Stimulated activated CD8-positive, alpha-beta memory T cell treated with anti-CD3 and anti-CD28 coated beads, Interleukin-7, amount 100 ng/mL, for 4 hours (primary cell): Measurements from ENCODE around the gene WBP2.
"Not testable (repeated sequence)": the region's sequence is repeated elsewhere in the genome, so short reads cannot be mapped to it uniquely, and the experiment has no call there.

Experiments
- DNase-seq, 2 donors: peaks; one replicate each; pipeline ENCODE4 v3.0.0-alpha.2; 2020; ENCODE audit warnings: low read depth in 2 of 2

Gene WBP2

GRCh38 chr17:75889454-75889853, 34.3 kb upstream of the WBP2 start:
- DNase-seq: no peak

GRCh38 chr17:75888484-75888883, 33.3 kb upstream of the WBP2 start:
- DNase-seq: no peak

DNA sequence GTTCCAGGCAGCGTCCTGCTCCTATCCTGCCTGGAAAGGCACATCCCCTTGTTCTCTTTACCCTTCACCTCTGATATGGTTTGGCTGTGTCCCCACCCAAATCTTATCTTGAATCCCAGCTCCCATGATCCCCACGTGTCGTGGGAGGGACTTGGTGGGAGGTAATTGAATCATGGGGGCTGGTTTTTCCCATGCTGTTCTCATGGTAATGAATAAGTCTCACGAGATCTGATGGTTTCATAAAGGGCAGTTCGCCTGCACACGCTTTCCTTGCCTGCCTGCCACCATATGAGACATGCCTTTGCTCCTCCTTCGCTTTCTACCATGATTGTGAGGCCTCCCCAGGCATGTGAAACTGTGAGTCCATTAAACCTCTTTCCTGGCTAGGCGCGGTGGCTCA, 30.7 kb upstream of the WBP2 start:
- not testable (repeated sequence) for DNase-seq

DNA sequence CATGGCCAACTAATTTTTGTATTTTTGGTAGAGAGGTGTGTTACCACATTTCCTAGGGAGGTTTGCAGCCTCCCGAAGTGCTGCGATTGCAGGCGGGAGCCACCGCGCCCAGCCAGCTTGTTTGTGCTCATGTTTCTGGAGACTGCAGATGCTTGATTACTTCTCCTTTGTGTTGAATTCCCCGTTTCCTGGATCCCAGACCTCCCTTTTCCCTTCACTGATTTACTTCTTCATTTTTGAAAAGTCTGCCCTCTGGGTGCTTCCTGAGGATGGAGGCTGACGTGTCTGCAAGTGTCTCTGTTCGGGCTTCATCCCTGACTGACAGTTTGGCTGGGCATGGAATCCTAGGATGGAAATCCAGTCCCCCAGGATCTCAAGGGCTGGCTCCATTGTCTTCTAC, 30.3 kb upstream of the WBP2 start:
- no peak for DNase-seq

DNA sequence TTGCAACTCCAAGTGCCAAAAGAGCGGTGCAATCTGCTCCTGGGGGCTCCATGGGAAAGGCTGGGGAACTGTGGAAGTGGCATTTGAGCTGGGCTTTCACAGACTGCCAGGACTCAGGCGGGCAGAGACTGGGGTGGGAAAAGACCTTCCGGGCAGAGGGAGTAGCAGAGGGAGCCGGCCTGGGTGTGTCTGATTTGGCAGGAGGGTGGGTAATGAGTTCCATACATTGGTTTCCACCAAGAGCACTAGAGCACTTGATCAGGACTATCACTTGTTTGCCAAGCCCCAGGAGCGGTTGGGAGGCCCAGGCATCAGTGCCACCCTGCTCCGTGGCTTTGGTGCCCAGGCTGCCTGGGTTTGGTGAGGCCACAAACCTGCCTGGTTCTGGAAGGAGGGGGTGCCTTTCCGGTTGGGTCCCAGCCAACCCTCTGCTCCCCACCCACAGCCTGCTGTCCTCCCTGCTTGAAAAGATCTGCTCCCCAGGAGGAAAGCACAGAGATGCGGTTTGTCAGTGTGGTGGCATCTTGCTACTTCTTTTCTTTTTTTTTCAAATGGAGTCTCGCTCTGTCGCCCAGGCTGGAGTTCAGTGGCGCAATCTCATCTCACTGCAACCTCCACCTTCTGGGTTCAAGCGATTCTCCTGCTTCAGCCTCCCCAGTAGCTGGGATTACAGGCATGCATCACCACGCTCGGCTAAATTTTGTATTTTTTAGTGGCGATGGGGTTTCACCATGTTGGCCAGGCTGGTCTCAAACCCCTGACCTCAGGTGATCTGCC, 26.7 kb upstream of the WBP2 start:
- DNase-seq: no peak

DNA sequence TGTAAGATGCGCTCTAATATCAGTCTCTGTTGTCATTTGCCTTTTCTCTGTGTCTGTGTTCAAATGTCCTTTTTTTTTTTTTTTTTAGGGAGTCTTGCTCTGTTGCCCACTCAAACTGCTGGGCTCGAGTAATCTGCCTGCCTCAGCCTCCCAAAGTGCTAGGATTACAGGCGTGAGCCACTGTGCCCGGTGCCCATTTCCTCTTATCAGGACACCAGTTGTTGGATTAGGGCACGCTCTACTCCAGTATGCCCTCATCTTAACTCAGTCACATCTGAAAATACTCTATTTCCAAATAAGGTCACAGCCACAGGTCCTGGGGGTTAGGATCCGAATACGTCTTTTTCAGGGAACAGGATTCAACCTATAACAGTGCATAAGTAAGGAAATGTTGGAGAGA, 25.1 kb upstream of the WBP2 start:
- DNase-seq: no peak

- DNase-seq: no peak
These were observed 23.3 kb upstream of the WBP2 start, which contains the start of gene TRIM47 for GRCh38 chr17:75878174-75878998. TRIM47 (minus strand) TSS chr17:75878581; CDS start chr17:75878548, 33 bp downstream.

DNA sequence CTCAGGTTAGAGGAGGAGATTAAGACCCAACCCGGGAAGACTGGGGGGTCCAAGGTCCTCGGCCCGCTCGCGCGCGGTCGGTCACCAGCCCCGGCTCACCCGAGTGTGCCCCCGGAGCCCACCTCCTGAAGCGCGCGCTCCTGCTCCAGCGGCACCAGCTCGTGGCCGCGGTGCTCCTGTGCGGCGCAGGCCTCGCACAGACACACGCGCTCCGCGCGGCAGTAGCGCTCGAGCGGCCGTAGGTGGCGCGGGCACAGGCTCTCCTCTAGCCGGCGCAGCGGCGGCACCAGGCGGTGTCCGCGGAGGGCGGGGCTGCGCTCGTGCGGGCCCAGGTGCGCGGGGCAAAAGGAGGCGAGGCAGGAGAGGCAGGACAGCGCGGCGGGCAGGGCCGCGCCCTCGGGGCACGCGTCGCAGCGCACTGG, 22.6 kb upstream of the WBP2 start:
- peak in 1 of 2 donors; percentile 68 for DNase-seq

GRCh38 chr17:75876938-75877751, 22.0 kb upstream of the WBP2 start:
- DNase-seq: no peak

- peak; percentile 62 to 65 for DNase-seq
These were observed 21.2 kb upstream of the WBP2 start for GRCh38 chr17:75876190-75876937.

DNA sequence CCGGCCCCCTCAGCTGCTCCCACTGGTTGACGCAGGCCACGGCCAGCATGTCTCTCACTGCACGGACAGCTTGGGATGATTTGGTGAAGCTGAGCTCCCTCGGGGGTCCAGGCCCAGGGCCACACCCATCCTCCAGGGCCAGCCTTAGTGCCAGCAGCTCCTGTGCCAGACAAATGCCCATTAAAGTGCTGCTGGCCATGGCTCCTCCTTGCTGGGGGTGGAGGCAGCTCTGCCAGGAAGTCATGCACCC, 20.7 kb upstream of the WBP2 start:
- DNase-seq: no peak

GRCh38 chr17:75875182-75875939, 20.2 kb upstream of the WBP2 start:
- no peak for DNase-seq

GRCh38 chr17:75874323-75875181, 19.4 kb upstream of the WBP2 start:
- no peak for DNase-seq

DNA sequence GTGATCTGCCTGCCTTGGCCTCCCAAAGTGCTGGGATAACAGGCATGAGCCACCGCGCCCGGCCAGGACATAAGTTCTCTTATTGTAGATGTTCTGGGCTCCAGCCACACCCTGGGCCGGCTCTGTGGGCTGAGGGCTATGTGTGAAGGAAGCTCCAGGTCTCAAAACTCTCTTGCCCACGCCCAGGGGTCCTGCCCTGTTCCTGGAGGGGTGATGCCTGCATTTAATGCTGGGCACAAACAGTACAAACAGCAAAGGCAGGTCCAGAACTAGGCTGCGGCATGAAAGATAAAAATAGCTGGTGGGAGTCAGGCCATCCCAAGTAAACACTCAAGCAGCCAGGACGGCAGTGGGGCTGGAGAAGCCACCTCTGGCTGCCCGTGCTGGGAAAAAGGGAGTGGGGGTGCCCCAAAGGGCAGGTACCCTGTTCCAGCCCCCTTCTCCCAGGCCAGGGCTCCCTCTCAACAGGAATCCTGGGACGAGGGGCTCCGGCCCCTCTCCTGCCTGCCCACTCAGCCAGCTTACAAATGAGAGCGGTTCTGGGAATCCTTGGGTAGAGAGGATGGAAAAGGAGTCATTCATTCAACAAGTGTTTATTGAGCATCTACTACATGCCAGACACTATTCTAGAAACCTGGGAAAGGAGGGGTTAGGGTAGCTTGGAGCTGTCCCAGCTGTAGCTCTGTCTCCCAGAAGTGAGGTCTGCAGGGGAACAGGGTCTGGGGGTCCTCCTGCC, 18.6 kb upstream of the WBP2 start:
- no peak for DNase-seq

DNA sequence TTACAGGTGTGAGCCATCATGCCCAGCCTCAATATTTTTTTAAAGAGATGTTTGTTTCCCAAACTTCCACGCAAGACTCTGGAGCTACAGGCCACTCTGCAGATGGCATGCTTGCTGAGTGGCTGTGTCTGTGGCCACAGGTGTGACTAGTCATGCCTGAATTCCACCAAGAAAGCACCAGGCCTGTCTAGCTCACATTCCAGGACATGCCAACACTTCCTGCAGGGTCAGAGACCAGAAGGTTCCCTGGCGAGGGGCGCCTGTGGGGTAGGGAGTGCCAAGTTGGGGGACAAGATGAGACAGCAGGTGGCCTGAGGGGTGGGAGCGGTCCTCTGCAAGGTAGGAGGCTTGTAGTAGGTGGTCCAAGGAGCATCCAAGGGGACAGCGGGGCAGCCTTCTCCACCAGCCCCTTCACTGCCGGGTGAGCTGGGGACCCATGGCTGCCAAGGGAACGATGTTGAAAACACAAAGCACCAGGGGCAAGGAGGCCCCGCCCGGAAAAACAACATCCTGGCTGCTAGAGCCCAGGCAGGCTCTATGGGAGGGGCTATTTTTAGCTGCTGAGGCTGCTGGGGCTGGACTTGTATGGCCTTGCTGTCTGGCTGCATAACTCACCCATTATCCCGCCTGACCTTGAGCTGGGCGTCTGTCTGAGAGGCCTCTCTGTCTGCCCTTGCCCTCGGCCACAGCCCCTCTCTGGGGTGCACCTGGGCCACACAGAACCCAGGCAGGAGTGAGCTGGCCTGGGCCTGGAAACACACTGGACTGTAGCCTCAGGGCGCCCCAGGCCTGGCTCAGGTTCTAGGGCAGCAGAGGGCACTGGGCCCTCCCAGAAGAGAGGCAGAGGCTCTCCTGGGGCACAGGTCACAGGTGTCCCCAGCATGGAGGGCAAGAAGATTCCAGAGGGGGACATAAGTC, 17.6 kb upstream of the WBP2 start:
- DNase-seq: no peak

DNA sequence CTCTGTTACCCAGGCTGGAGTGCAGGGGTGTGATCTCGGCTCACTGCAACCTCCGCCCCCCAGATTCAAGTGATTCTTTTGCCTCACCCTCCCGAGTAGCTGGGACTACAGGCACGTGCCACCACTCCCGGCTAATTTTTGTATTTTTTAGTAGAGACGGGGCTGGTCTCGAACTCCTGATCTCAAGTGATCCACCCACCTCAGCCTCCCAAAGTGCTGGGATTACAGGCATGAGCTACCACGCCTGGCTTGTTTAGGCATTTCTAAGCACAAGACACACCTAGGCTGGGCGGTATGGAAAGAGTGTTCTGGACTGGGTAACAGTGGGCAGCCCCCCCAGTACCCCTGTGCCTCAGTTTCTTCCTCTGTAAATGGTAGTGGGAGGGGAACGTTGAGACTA, 15.1 kb upstream of the WBP2 start:
- DNase-seq: not testable (repeated sequence)

- DNase-seq: no peak
These were observed 14.4 kb upstream of the WBP2 start for GRCh38 chr17:75869282-75870141.
